B cell (primary cell): ENCODE data around the gene UPB1. TPM values are rescaled to one million over a fixed set of nuclear protein-coding genes. Genes with fewer than 3 reads are reported as not detected.

Experiments used
- ATAC-seq: fragments of 200-7000 bp; cut with Tn5 transposase; one replicate; pipeline ENCODE4 v1.10.0; 2021; ENCODE audit warnings: low read depth, mild to moderate bottlenecking, moderate number of reproducible peaks, moderate library complexity
- CTCF ChIA-PET: fragments of 350-600 bp; sonication (Branson Sonifier 250); formaldehyde crosslinking; loops from one replicate; lab custom pipeline; 2021; ENCODE audit warnings: antibody characterized with exemption, inconsistent platforms; lab: Charles Lee
- POLR2A ChIA-PET: fragments of 350-600 bp; sonication (Branson Sonifier 250); formaldehyde crosslinking; loops from one replicate; lab custom pipeline; 2021; ENCODE audit warnings: antibody characterized with exemption; lab: Charles Lee
- DNase-seq: peaks from one replicate; pipeline ENCODE4 v3.0.0; 2013
- H2AFZ ChIP-seq: 2 replicates; pipeline ENCODE4 v1.6.1; 2012; ENCODE audit warnings: mild to moderate bottlenecking, low read depth, low read length; ENCODE audit not compliant: insufficient read depth, poor library complexity, severe bottlenecking
- H3K27ac ChIP-seq, 2 donors: 1 replicate in 1 of 2; 2 replicates in 1 of 2; pipeline ENCODE4 v1.5.1; 2012 to 2013; ENCODE audit warnings: low read length in 2 of 2, mild to moderate bottlenecking in 2 of 2, moderate library complexity in 1 of 2
- H3K27me3 ChIP-seq, 4 experiments: fragments of 200-600 bp in 1 of 4; sonication (generic) in 1 of 4; replicated peaks in 1 of 4; 1 replicate in 2 of 4; 2 replicates in 2 of 4; pipeline versions ENCODE4 v1.6.1 to v1.7.0; 2013 to 2016; ENCODE audit warnings: low read length in 3 of 4, mild to moderate bottlenecking in 2 of 4, mixed read lengths in 1 of 4, moderate library complexity in 1 of 4; ENCODE audit not compliant: insufficient read depth in 4 of 4, control insufficient read depth in 3 of 4; ENCODE audit errors: control extremely low read depth in 1 of 4
- H3K36me3 ChIP-seq, 2 experiments: replicated peaks in 1 of 2; 1 replicate in 1 of 2; 2 replicates in 1 of 2; pipeline versions ENCODE4 v1.6.1 to v1.7.1; 2013; ENCODE audit warnings: low read length in 1 of 2; ENCODE audit not compliant: insufficient read depth in 2 of 2, control insufficient read depth in 1 of 2; ENCODE audit errors: control extremely low read depth in 1 of 2, extremely low read depth in 1 of 2
- H3K4me1 ChIP-seq, 2 donors: fragments of 200-600 bp in 1 of 2; sonication (generic) in 1 of 2; 1 replicate in 1 of 2; 2 replicates in 1 of 2; pipeline versions ENCODE4 v1.5.1 to v1.6.1; 2013 to 2017; ENCODE audit warnings: low read length in 2 of 2; ENCODE audit not compliant: control insufficient read depth in 2 of 2, insufficient read depth in 2 of 2
- H3K4me2 ChIP-seq: replicated peaks from 2 replicates; pipeline ENCODE3; 2012; ENCODE audit warnings: mild to moderate bottlenecking, low read depth, low read length; ENCODE audit not compliant: poor library complexity, severe bottlenecking
- H3K4me3 ChIP-seq, 5 experiments: fragments of 200-600 bp in 1 of 5; sonication (generic) in 1 of 5; 1 replicate in 3 of 5; 2 replicates in 2 of 5; pipeline versions ENCODE4 v1.5.1 to v1.7.0; 2011 to 2016; ENCODE audit warnings: low read length in 4 of 5, mild to moderate bottlenecking in 4 of 5, low read depth in 2 of 5, control low read depth in 1 of 5, moderate library complexity in 1 of 5; ENCODE audit not compliant: insufficient read depth in 1 of 5; ENCODE audit errors: control extremely low read depth in 1 of 5, extremely low read depth in 1 of 5
- H3K79me2 ChIP-seq: fragments of 200-600 bp; sonication (generic); one replicate; pipeline ENCODE4 v1.6.0; 2016; ENCODE audit warnings: low read length; ENCODE audit not compliant: control insufficient read depth, insufficient read depth
- H3K9ac ChIP-seq: fragments of 200-600 bp; sonication (generic); 2 replicates; pipeline ENCODE4 v1.6.1; 2017; ENCODE audit warnings: mild to moderate bottlenecking, low read length, moderate library complexity
- H3K9me3 ChIP-seq, 3 donors: one replicate each; pipeline versions ENCODE4 v1.6.1 to v1.7.1; 2013; ENCODE audit warnings: low read length in 2 of 3; ENCODE audit not compliant: control insufficient read depth in 2 of 3, insufficient read depth in 1 of 3; ENCODE audit errors: control extremely low read depth in 1 of 3
- H4K20me1 ChIP-seq: 2 replicates; pipeline ENCODE4 v1.6.0; 2012; ENCODE audit warnings: mild to moderate bottlenecking, low read length; ENCODE audit not compliant: insufficient read depth, control insufficient read depth, poor library complexity, severe bottlenecking
- H3K27ac Mint-ChIP-seq: one replicate; pipeline ENCODE4 v1.8.0; 2021; ENCODE audit warnings: mixed read lengths
- H3K27me3 Mint-ChIP-seq: one replicate; pipeline ENCODE4 v1.8.0; 2021; ENCODE audit warnings: mixed read lengths
- H3K4me1 Mint-ChIP-seq: one replicate; pipeline ENCODE4 v1.8.0; 2021; ENCODE audit warnings: mixed read lengths
- H3K4me3 Mint-ChIP-seq: one replicate; pipeline ENCODE4 v1.8.0; 2021; ENCODE audit warnings: mixed read lengths
- H3K9me3 Mint-ChIP-seq: one replicate; pipeline ENCODE4 v1.8.0; 2022; ENCODE audit warnings: mixed read lengths; ENCODE audit not compliant: insufficient read depth
- EZH2 ChIP-seq: IDR thresholded peaks from 2 replicates; pipeline ENCODE4 v1.6.1; 2012; ENCODE audit warnings: borderline replicate concordance, low read depth, mild to moderate bottlenecking, moderate library complexity, low read length; ENCODE audit not compliant: insufficient read depth, poor library complexity, severe bottlenecking
- WGBS: methylation state at CpG from one replicate; pipeline ENCODE4 v1.1.5; 2013; ENCODE audit warnings: missing lambda C conversion rate; ENCODE audit not compliant: insufficient coverage; 5-methylcytosine and 5-hydroxymethylcytosine counted together
- intact Hi-C: fragments of 100-400 bp; cut with micrococcal nuclease; formaldehyde crosslinking; loops from one replicate; pipeline ENCODE4 v1.10.0; 2022
- polyA plus RNA-seq: library from polyadenylated mRNA; depleted of rRNA; stranded (reverse); fragments of >200 nt; gene quantifications from 2 replicates; pipeline ENCODE4 v1.2.3, GENCODE V29; 2012
- total RNA-seq, 2 donors: library from RNA; stranded (reverse); fragments of 120-200 nt in 1 of 2; gene quantifications; 1 replicate in 1 of 2; 2 replicates in 1 of 2; pipeline versions ENCODE4 v1.2.3 to v1.2.4, GENCODE V29; 2013 to 2022
- TF ChIP-seq, protein P1 (sequence below): fragments of 200-600 bp; IDR thresholded peaks from one replicate; pipeline ENCODE4 v1.8.0; 2022; ENCODE audit warnings: antibody characterized with exemption, mild to moderate bottlenecking

Gene UPB1
- total and polyA plus RNA-seq, 2 donors (not counting 1 experiment from before 2014, with no cell fraction given): 1.2 to 4.0 TPM

DNA sequence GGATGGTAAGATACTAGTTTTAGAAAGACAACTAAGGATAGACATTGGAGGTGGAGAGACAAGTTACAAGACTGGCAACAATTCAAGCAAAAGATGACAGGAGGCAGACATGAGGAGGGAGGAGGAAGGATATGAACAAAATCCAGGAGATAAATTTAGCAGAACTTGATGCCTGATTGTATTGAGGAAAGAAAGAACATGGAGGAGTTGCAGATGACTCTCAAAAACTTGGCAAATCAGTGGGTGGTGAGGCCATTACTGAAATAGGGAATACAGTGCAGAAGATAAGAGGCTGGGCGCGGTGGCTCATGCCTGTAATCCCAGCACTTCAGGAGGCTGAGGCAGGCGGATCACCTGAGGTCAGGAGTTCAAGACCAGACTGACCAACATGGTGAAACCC, 2.7 kb upstream of the UPB1 start:
- peaks cover 0 to 27% (median 18%) of the 10 kb centered on the region in 4 experiments for H3K27me3 ChIP-seq
- ATAC-seq (no peak), DNase-seq (no peak)
- H3K9ac ChIP-seq: no peak overlapping the region
- ChIA-PET POLR2A (no interaction called here), CTCF (interaction anchor here (0.7 to 1.7 kb wide), 3 partner anchors 10 to 150 kb away, joined by 5 to 6 read pairs (median 6); no protein-coding TSS in a partner anchor)
- no CpG with 5 or more reads among the region's 3 CpGs for WGBS
- no peak overlapping the region for H3K4me3 ChIP-seq
- no peaks in the 10 kb centered on the region for H4K20me1 ChIP-seq
- H3K9me3 ChIP-seq: peaks cover 0 to 8% (median 0%) of the 10 kb centered on the region in 3 donors
- H3K27ac ChIP-seq: no peak overlapping the region
- H3K9me3 Mint-ChIP-seq: no peaks in the 10 kb centered on the region
- H3K4me1 Mint-ChIP-seq: no peaks in the 10 kb centered on the region
- intact Hi-C loops: no loop called here
- no peak overlapping the region for H2AFZ ChIP-seq
- no peak overlapping the region for H3K27ac Mint-ChIP-seq
- H3K79me2 ChIP-seq: no peaks in the 10 kb centered on the region
- H3K36me3 ChIP-seq: no peaks in the 10 kb centered on the region
- peaks cover 34% of the 10 kb centered on the region for H3K27me3 Mint-ChIP-seq
- TF ChIP-seq EZH2: no peak
- TF ChIP-seq, protein P1, sequence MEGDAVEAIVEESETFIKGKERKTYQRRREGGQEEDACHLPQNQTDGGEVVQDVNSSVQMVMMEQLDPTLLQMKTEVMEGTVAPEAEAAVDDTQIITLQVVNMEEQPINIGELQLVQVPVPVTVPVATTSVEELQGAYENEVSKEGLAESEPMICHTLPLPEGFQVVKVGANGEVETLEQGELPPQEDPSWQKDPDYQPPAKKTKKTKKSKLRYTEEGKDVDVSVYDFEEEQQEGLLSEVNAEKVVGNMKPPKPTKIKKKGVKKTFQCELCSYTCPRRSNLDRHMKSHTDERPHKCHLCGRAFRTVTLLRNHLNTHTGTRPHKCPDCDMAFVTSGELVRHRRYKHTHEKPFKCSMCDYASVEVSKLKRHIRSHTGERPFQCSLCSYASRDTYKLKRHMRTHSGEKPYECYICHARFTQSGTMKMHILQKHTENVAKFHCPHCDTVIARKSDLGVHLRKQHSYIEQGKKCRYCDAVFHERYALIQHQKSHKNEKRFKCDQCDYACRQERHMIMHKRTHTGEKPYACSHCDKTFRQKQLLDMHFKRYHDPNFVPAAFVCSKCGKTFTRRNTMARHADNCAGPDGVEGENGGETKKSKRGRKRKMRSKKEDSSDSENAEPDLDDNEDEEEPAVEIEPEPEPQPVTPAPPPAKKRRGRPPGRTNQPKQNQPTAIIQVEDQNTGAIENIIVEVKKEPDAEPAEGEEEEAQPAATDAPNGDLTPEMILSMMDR: no peak
- H3K4me2 ChIP-seq: no peak overlapping the region
- no peak overlapping the region for H3K4me3 Mint-ChIP-seq
- peaks cover 5 to 11% of the 10 kb centered on the region in 2 donors for H3K4me1 ChIP-seq

DNA sequence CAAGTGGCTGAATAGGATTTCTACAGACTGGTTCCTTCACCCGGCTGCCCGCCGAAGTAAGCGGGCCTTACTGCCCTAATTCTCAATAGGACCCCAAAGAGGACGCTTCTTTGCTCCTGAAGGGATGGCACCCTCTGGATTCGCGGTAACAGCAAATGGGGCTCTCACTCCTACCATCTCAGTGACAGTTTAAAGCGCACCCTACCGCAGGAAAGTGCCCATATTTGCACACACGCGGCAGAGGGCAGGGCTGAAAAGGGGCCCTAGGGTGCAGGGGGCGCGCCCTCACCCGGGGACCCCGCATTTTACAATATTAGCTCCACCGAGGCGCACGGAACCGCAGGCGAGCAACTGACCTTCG, 985 bp upstream of the UPB1 start:
- CTCF ChIA-PET: no interaction called here
- WGBS: 64% methylated on average over 21 of the region's 21 CpGs
- no peaks in the 10 kb centered on the region for H3K9me3 Mint-ChIP-seq

More for the DNA sequence above, 985 bp upstream of the UPB1 start:
- DNase-seq (no peak), ATAC-seq (no peak)
- Histone ChIP-seq H3K4me3 (no peak overlapping the region), H3K36me3 (no peaks in the 10 kb centered on the region), H3K9ac (no peak overlapping the region), H3K4me1 (peaks cover 5 to 11% of the 10 kb centered on the region in 2 donors), H2AFZ (peak overlapping the region; percentile 38), H3K27me3 (peaks cover 0 to 27% (median 18%) of the 10 kb centered on the region in 4 experiments), H3K79me2 (no peaks in the 10 kb centered on the region), H3K27ac (no peak overlapping the region), H3K4me2 (peak overlapping the region; percentile 38), H4K20me1 (no peaks in the 10 kb centered on the region), H3K9me3 (peaks cover 0 to 8% (median 0%) of the 10 kb centered on the region in 3 donors)
- TF ChIP-seq, protein P1: no peak
- no peak for TF ChIP-seq EZH2
- no peak overlapping the region for H3K27ac Mint-ChIP-seq
- no peak overlapping the region for H3K4me3 Mint-ChIP-seq
- intact Hi-C loops: no loop called here
- H3K4me1 Mint-ChIP-seq: no peaks in the 10 kb centered on the region
- POLR2A ChIA-PET: interaction anchor here (0.6 kb wide), 1 partner anchor 11 kb away, joined by 4 read pairs; no protein-coding TSS in a partner anchor
- peaks cover 34% of the 10 kb centered on the region for H3K27me3 Mint-ChIP-seq
